Fibroblast of pulmonary artery (primary cell): ENCODE results near the gene ARHGEF7.

Source experiments
- DNase-seq: peaks from one replicate; pipeline ENCODE4 v3.0.0-alpha.2; 2010; ENCODE audit warnings: low read depth
- H3K4me3 ChIP-seq: replicated peaks from 2 replicates; pipeline ENCODE4 v1.5.1; 2011; ENCODE audit warnings: low read depth, mild to moderate bottlenecking, control low read depth, low read length, moderate library complexity
- TF ChIP-seq, protein P1 (sequence below): IDR thresholded peaks from 2 replicates; pipeline ENCODE4 v1.5.1; 2011; ENCODE audit warnings: mild to moderate bottlenecking, control low read depth, low read length, inconsistent platforms; ENCODE audit errors: missing control alignments

The ARHGEF7 gene

DNA sequence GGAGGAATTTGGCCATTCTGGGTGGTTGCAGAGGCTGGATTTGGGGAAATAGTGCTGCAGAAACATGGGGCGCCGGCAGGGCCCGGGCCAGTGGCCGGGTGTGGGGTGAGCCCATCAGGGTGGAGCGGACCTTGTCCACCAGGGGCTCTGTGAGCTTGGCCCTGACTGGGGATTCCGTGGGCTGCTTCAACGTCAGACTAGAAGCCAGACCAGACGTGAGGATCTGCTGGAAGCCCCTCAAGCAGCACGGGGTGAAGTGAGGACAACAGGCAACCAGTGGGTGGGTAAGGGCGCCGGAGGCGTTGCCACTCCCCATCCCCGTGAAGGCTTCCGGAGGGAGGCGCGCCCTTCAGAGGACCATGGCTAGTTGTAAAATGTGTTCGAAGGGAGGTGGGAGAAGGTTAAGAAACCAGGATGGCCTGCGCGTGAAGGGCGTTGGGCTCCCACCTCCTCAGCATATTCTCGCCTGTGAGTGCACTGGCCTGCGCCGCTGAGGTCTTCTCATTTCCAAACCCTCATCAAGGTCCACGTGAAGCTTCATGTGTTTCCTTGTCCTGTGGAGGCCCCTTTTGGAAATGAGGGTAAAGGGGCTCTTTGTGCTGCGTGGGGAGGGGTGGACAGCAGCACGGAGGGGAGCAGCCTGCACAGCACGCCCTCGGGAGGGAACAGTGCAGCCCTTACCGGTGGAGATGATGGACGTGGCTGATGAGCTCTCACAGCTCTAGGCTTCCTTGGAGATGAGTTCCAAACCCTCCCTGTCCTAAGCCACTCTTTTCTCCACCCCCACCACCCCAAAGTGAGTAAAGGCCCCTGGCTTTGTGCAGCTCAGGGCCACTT lies 213.7 kb downstream of the ARHGEF7 start:
- no peak overlapping the region for H3K4me3 ChIP-seq
- no peak for DNase-seq
- TF ChIP-seq, protein P1, sequence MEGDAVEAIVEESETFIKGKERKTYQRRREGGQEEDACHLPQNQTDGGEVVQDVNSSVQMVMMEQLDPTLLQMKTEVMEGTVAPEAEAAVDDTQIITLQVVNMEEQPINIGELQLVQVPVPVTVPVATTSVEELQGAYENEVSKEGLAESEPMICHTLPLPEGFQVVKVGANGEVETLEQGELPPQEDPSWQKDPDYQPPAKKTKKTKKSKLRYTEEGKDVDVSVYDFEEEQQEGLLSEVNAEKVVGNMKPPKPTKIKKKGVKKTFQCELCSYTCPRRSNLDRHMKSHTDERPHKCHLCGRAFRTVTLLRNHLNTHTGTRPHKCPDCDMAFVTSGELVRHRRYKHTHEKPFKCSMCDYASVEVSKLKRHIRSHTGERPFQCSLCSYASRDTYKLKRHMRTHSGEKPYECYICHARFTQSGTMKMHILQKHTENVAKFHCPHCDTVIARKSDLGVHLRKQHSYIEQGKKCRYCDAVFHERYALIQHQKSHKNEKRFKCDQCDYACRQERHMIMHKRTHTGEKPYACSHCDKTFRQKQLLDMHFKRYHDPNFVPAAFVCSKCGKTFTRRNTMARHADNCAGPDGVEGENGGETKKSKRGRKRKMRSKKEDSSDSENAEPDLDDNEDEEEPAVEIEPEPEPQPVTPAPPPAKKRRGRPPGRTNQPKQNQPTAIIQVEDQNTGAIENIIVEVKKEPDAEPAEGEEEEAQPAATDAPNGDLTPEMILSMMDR: no peak

DNA sequence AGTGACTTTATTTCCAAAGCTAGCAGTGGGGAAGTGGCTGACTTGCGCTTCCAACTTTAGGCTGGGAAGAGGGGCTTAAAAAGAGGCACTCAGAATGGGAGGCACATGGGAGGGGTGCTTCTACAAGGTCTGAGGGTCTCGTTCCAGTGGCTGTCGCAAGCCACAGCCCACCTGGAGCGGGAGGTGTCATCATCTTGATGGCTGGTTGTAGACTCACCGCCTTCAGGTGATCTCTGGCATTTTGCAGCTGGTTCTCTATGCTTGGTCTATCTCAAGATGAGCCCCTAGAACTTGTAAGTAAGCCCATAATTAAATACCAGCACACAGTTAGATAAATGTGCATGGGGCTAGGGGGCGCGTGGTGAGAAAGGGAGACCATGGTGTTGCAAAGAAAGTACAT lies 214.5 kb downstream of the ARHGEF7 start:
- TF ChIP-seq, protein P1: no peak
- no peak overlapping the region for H3K4me3 ChIP-seq
- no peak for DNase-seq

DNA sequence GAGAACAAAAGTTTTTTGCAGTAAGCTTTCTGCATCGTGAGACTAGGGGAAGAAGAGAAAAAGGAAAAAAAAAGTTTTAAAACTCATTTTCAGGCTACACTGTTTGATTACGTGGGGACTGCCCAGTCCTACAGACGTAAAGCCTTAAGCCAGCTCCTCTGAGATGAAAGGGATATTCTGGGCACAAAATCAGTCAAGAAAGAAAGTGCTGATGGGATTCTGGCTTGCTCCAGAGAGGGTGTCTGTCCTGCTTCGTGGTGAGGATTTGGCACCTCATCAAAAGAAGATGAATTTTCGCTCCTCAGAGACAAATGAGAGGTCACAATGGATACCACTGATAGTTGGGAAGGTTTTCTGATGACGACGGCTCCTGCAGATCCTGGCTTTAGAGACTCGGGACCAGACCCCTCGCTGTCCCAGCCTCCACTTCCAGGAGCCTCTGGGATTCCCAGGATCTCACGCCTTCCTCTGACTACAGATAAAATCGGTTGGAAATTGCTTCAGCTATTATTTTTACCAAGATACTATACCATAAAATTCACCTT lies 215.0 kb downstream of the ARHGEF7 start:
- no peak overlapping the region for H3K4me3 ChIP-seq
- DNase-seq: no peak
- TF ChIP-seq, protein P1: no peak

DNA sequence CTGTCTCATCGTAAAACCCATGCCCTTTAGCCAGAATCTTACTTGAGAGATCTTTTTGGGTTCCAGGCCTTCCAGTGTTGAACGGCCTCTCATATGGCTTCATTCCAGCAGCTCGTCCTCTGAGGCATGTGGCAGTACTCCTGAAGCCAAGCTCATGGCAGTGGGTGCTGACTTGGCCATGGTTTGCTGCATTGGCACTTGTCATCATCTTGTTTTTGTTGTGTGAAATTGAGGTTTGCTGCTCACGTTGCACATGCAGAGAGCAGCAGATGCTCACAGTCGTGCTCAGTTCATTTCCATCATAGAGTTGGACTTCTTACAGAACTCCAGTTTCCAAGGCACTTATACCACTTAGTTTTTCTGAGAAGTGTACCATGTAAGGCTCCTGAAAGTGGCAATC lies 220.2 kb downstream of the ARHGEF7 start:
- H3K4me3 ChIP-seq: no peak overlapping the region
- TF ChIP-seq, protein P1: no peak
- no peak for DNase-seq

DNA sequence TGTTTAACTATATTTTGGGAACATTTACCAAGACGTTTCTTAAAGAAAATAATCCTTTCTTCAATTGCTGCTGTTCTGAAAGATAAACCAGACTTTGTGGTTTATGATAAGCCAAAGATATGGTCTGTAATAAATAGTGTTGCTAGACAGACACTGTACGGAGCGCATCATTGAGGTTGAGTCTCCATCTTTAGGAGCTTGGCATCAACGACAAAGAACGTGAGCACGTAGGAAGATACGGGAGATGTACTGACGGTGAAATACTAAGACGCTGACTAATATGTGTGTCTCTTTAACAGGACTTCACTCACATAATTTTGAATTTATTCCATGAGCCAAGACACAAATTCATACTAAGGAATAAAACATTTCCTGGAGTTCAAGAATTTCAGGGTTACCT lies 221.6 kb downstream of the ARHGEF7 start:
- TF ChIP-seq, protein P1: no peak
- peak; percentile 8 for DNase-seq
- no peak overlapping the region for H3K4me3 ChIP-seq

DNA sequence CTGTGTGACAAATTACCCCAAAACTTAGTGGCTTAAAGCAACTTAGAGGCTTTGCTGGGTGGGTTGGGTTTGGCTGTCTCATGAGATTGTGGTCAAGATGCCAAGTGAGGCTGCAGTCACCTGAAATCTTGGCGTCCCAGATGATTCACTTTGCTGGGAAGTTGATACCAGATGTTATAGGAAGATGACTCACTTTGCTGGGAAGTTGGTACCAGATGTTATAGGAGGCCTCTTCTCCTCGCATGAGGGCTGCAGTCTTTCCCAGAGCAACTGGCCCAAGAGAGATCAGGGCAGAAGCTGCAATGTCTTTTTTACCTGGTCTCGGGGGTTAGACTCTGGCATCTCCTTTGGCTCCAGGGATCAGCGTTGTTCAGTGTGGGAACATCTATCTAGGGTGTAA lies 222.1 kb downstream of the ARHGEF7 start:
- TF ChIP-seq, protein P1: no peak
- DNase-seq: peak; percentile 77
- H3K4me3 ChIP-seq: no peak overlapping the region
